ACC112 (cell line): Measurements from ENCODE around the gene SPATA6.
A peak's percentile ranks its signal among the peaks of the same experiment; 100 is the strongest.
"Not testable (repeated sequence)": the region's sequence is repeated elsewhere in the genome, so short reads cannot be mapped to it uniquely, and the experiment has no call there.

Experiments used
- H2AFZ ChIP-seq: fragments of 200-600 bp; sonication (generic); one replicate; pipeline ENCODE4 v1.6.0; 2017; ENCODE audit warnings: antibody characterized with exemption, low read length; ENCODE audit not compliant: unreplicated experiment
- H3K27ac ChIP-seq: fragments of 200-600 bp; sonication (generic); 2 replicates; pipeline ENCODE4 v1.5.1; 2014; ENCODE audit warnings: low read depth, mild to moderate bottlenecking, antibody characterized with exemption, low read length, moderate library complexity
- H3K27me3 ChIP-seq: fragments of 200-600 bp; sonication (generic); 2 replicates; pipeline ENCODE4 v1.6.1; 2014; ENCODE audit warnings: mild to moderate bottlenecking, antibody characterized with exemption, low read length, moderate library complexity, mixed read lengths; ENCODE audit not compliant: insufficient read depth
- H3K36me3 ChIP-seq: fragments of 200-600 bp; sonication (generic); 2 replicates; pipeline ENCODE4 v1.6.1; 2016; ENCODE audit warnings: mild to moderate bottlenecking, antibody characterized with exemption, low read length, moderate library complexity, mixed read lengths; ENCODE audit not compliant: insufficient read depth
- H3K4me1 ChIP-seq: fragments of 200-600 bp; sonication (generic); one replicate; pipeline ENCODE4 v1.6.1; 2016; ENCODE audit warnings: low read length, mixed read lengths; ENCODE audit not compliant: insufficient read depth, unreplicated experiment, control insufficient read depth
- H3K4me3 ChIP-seq: fragments of 200-600 bp; sonication (generic); 2 replicates; pipeline ENCODE4 v1.5.1; 2014; ENCODE audit warnings: mild to moderate bottlenecking, low read depth, low read length
- H3K79me2 ChIP-seq: fragments of 200-600 bp; sonication (generic); one replicate; pipeline ENCODE4 v1.6.0; 2016; ENCODE audit warnings: low read length; ENCODE audit not compliant: control insufficient read depth, unreplicated experiment, insufficient read depth

Gene SPATA6

GRCh38 chr1:48493041-48493440, 21.0 kb upstream of the SPATA6 start:
- no peak overlapping the region for H3K27ac ChIP-seq
- H3K36me3 ChIP-seq = no peaks in the 10 kb centered on the region
- H3K27me3 ChIP-seq = 0 out of 2 replicates have a peak, but pooled peaks cover 4% of the 10 kb centered on the region
- no peak overlapping the region for H2AFZ ChIP-seq
- H3K4me1 ChIP-seq = peaks cover 21% of the 10 kb centered on the region
- no peak overlapping the region for H3K4me3 ChIP-seq
- H3K79me2 ChIP-seq = no peaks in the 10 kb centered on the region

GRCh38 chr1:48492392-48492791, 20.4 kb upstream of the SPATA6 start:
- Histone ChIP-seq H3K27ac (no peak overlapping the region), H2AFZ (no peak overlapping the region), H3K4me1 (peaks cover 21% of the 10 kb centered on the region), H3K79me2 (no peaks in the 10 kb centered on the region), H3K4me3 (no peak overlapping the region), H3K27me3 (0 out of 2 replicates have a peak, but pooled peaks cover 4% of the 10 kb centered on the region), H3K36me3 (no peaks in the 10 kb centered on the region)

- H3K27ac ChIP-seq = no peak overlapping the region
- no peak overlapping the region for H2AFZ ChIP-seq
- no peaks in the 10 kb centered on the region for H3K36me3 ChIP-seq
- H3K4me3 ChIP-seq = no peak overlapping the region
- H3K4me1 ChIP-seq = peaks cover 7% of the 10 kb centered on the region
- H3K79me2 ChIP-seq = no peaks in the 10 kb centered on the region
- 0 out of 2 replicates have a peak, but pooled peaks cover 4% of the 10 kb centered on the region for H3K27me3 ChIP-seq
Observed at GRCh38 chr1:48488721-48489120, 16.7 kb upstream of the SPATA6 start.

DNA sequence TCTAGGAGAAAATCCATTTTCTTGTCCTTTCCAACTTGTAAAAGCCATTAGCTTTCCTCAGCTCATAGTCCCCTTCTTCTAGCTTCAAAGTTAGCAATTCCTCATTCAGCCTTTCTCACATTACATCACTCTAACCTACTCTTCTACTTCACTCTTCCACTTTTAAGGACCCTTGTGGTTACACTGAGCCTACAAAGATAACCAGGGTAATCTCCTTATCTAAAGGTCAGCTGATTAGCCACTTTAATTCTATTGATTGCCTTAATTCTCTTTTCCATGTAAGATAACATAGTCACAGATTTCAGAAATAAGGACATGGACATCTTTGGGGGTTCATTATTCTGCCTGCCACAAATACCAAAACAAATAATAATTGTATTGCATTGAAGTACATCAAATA, 8.5 kb upstream of the SPATA6 start:
- Histone ChIP-seq H3K36me3 (no peaks in the 10 kb centered on the region), H3K79me2 (no peaks in the 10 kb centered on the region), H3K4me1 (no peaks in the 10 kb centered on the region), H3K4me3 (no peak overlapping the region), H3K27me3 (peaks cover 19% of the 10 kb centered on the region), H2AFZ (no peak overlapping the region), H3K27ac (no peak overlapping the region)

- H3K4me1 ChIP-seq, H3K79me2 ChIP-seq, H3K36me3 ChIP-seq, H3K27ac ChIP-seq, H2AFZ ChIP-seq, H3K4me3 ChIP-seq: not testable (repeated sequence)
- H3K27me3 ChIP-seq = peaks cover 19% of the 10 kb centered on the region
Observed at GRCh38 chr1:48480023-48480422, 8.0 kb upstream of the SPATA6 start.

GRCh38 chr1:48472638-48473037, 634 bp upstream of the SPATA6 start:
- H3K79me2 ChIP-seq = peaks cover 6% of the 10 kb centered on the region
- H2AFZ ChIP-seq = peak overlapping the region; percentile 97
- H3K4me1 ChIP-seq = peaks cover 10% of the 10 kb centered on the region
- H3K4me3 ChIP-seq = peak overlapping the region; percentile 94
- no peaks in the 10 kb centered on the region for H3K36me3 ChIP-seq
- H3K27ac ChIP-seq = peak overlapping the region; percentile 67
- no peaks in the 10 kb centered on the region for H3K27me3 ChIP-seq

DNA sequence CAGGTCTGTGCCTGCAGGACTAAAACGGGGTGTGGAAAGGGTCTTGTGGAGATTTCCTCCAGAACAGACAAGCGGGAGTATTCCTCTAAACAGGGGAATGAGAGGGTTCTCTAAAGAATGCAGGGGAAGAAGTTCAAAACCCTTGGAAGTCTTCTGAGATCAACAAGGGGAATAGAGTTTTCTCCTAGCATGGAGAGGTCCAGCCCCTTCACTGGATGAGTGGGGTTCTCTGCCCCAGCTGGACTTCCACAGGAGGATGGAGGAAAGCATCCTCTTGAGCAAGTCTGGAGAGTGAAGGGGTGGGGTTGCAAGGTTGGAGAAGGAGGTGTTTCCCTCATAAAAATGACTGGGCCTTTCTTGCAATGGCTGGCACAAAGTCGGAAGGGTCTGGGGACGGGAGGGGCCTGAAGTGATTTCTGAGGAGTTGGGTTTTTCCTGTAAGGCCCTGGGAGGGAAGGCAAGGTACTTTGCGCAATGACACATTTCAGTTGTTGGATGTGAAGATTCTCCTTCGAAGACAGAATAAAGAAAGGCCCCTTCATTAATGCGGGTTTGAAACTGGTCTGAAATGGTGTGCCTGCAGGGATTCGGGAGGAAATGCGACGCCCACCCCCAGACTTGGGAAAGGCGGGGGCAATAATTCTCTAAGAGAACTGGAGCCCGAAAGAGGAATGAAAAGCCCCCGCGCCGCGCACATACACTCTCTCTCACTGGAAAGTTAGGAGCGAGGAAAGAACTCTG, 884 bp downstream of the SPATA6 start:
- peak overlapping the region; percentile 94 for H3K4me3 ChIP-seq
- H3K79me2 ChIP-seq = peaks cover 6% of the 10 kb centered on the region
- H3K27me3 ChIP-seq = no peaks in the 10 kb centered on the region
- H3K4me1 ChIP-seq = peaks cover 15% of the 10 kb centered on the region
- H3K36me3 ChIP-seq = no peaks in the 10 kb centered on the region
- peak overlapping the region; percentile 71 for H3K27ac ChIP-seq
- peak overlapping the region; percentile 99 for H2AFZ ChIP-seq

DNA sequence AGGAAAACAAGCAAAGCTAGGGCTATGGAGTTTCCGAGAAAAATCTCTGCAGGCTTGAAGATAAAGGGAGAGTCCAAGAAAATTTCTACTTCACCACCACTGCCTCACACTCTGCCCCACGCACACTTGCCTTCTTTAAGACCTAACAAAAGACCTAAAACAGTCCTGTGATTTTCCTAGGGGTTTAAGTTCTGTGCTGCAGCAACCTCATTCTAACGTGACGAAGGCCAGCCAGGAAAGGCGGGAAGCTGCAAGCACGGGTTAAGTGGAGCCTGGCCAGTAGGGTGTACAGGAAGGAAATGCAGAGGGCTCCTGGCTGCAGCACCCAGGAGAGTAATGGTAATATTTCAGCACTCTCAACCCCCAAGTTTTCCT, 1.5 kb downstream of the SPATA6 start:
- H3K27me3 ChIP-seq = no peaks in the 10 kb centered on the region
- peak overlapping the region; percentile 94 for H3K4me3 ChIP-seq
- peaks cover 6% of the 10 kb centered on the region for H3K79me2 ChIP-seq
- H3K27ac ChIP-seq = peak overlapping the region; percentile 71
- H2AFZ ChIP-seq = peak overlapping the region; percentile 99
- no peaks in the 10 kb centered on the region for H3K36me3 ChIP-seq
- H3K4me1 ChIP-seq = peaks cover 15% of the 10 kb centered on the region

DNA sequence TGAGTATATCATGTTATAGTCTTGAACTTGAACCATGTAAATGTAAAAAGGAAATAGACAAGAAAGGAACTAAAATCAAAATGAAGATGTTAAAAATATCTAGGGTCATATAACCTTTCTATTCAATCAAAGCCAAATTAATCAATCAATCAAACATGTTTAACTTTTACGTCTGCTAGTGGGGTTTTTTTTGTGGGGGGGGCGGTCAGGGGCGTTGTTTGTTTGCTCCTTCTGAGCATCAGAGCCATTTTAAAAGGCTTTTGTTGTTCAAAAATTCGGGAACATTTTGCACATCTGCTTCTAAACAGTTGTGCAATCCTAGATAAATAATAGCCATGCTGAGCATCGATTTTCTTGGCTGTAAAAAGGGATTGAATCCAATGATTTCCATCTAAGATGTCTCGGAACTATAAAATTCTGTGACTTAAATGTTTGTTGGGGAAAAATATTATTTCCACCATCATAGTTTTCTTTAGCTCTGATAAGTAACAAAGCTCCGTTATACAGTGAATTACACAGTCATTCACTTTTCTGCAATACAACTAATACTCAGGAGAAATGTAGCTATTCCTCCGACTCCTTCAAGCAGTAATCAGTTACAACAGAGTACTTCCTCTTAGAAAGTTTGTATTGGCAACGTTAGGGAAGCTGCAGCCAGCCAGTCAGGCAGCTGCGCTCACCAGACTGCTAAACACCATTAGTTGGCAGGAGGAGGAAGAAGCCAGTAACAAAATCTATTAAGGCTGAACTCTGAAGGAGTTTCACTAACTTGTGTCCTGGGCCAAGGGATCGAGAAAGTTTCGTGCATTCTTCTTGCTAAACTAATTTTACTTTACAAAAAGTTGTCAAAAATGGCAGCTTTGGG, 2.2 kb downstream of the SPATA6 start:
- H3K27ac ChIP-seq = peak overlapping the region; percentile 62
- H3K27me3 ChIP-seq = no peaks in the 10 kb centered on the region
- H2AFZ ChIP-seq = peak overlapping the region; percentile 89
- H3K36me3 ChIP-seq = no peaks in the 10 kb centered on the region
- peaks cover 6% of the 10 kb centered on the region for H3K79me2 ChIP-seq
- peaks cover 15% of the 10 kb centered on the region for H3K4me1 ChIP-seq
- peak overlapping the region; percentile 94 for H3K4me3 ChIP-seq

DNA sequence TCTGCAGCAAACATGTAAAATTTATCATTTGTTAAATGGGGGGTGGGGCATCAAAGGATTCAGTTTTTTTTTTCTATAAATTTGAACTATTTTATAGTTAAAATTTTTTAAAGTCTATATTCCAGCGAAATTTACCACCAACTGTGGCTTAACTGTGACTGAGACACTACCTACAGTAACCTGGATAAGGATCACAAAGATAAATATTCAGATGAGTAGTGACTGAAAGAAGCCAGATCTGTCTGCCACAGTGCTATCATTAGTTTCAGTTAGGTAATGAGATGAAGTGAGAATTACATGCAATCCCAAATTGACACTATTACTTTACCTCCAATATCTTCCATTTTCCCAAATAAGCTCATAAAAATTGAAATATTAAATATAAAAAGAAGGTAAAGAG, 5.4 kb downstream of the SPATA6 start:
- H3K27me3 ChIP-seq = no peaks in the 10 kb centered on the region
- peaks cover 15% of the 10 kb centered on the region for H3K4me1 ChIP-seq
- no peak overlapping the region for H2AFZ ChIP-seq
- no peak overlapping the region for H3K4me3 ChIP-seq
- no peak overlapping the region for H3K27ac ChIP-seq
- no peaks in the 10 kb centered on the region for H3K36me3 ChIP-seq
- H3K79me2 ChIP-seq = peaks cover 8% of the 10 kb centered on the region
